H1 (cell line): ENCODE measurements around the gene MIPEP. TPM values are rescaled to one million over a fixed set of nuclear protein-coding genes. Genes with fewer than 3 reads are reported as not detected.

Experiments
- CTCF ChIA-PET: fragments of 300-600 bp; sonication (Branson Sonifier 250); formaldehyde crosslinking; loops from one replicate; lab custom pipeline; 2021; ENCODE audit not compliant: partially characterized antibody; lab: Charles Lee
- POLR2A ChIA-PET: fragments of 300-600 bp; sonication (Branson Sonifier 250); formaldehyde crosslinking; loops from one replicate; lab custom pipeline; 2021; ENCODE audit warnings: inconsistent platforms; ENCODE audit not compliant: partially characterized antibody; lab: Charles Lee
- DNase-seq, 2 experiments: peaks; one replicate each; pipeline versions ENCODE4 v3.0.0 to v3.0.0-alpha.2; 2010 to 2022; ENCODE audit warnings: low spot score in 2 of 2, low read depth in 1 of 2, mixed read lengths in 1 of 2
- FAIRE-seq: peaks from 2 replicates; lab custom pipeline; 2011; peaks lifted over from hg19 to GRCh38; lab: Jason Lieb, UNC
- H2AFZ ChIP-seq: 2 replicates; pipeline ENCODE4 v1.8.1; 2012; ENCODE audit warnings: low read length, inconsistent platforms
- H2AK5ac ChIP-seq: 2 replicates; pipeline ENCODE4 v1.6.1; 2013; ENCODE audit warnings: low read depth, low read length
- H2BK120ac ChIP-seq: replicated peaks from 2 replicates; pipeline ENCODE3; 2013; ENCODE audit warnings: low read depth, low read length, inconsistent platforms
- H2BK12ac ChIP-seq: 2 replicates; pipeline ENCODE4 v1.6.1; 2013; ENCODE audit warnings: low read depth, low read length
- H2BK15ac ChIP-seq: 2 replicates; pipeline ENCODE4 v1.6.1; 2013; ENCODE audit warnings: low read length
- H2BK20ac ChIP-seq: 2 replicates; pipeline ENCODE4 v1.6.1; 2013; ENCODE audit warnings: low read length
- H2BK5ac ChIP-seq: 2 replicates; pipeline ENCODE4 v1.6.1; 2013; ENCODE audit warnings: low read depth, low read length
- H3K14ac ChIP-seq: 2 replicates; pipeline ENCODE4 v1.6.1; 2013; ENCODE audit warnings: inconsistent platforms; ENCODE audit not compliant: insufficient read length
- H3K18ac ChIP-seq: 2 replicates; pipeline ENCODE4 v1.6.1; 2013; ENCODE audit warnings: low read length; ENCODE audit errors: extremely low read depth
- H3K23ac ChIP-seq: 2 replicates; pipeline ENCODE4 v1.6.1; 2013; ENCODE audit warnings: inconsistent platforms; ENCODE audit not compliant: insufficient read length
- H3K23me2 ChIP-seq: 2 replicates; pipeline ENCODE4 v1.6.1; 2013; ENCODE audit warnings: low read depth, low read length
- H3K27ac ChIP-seq: 2 replicates; pipeline ENCODE4 v1.6.1; 2011; ENCODE audit warnings: low read depth, low read length, inconsistent platforms
- H3K27me3 ChIP-seq, 4 experiments: replicated peaks in 1 of 4; 1 replicate in 1 of 4; 2 replicates in 3 of 4; pipeline versions ENCODE4 v1.6.1 to v1.8.1; 2011 to 2013; ENCODE audit warnings: low read length in 3 of 4, mild to moderate bottlenecking in 3 of 4, inconsistent platforms in 2 of 4, mixed read lengths in 2 of 4, moderate library complexity in 1 of 4; ENCODE audit not compliant: control insufficient read depth in 3 of 4, insufficient read depth in 3 of 4; ENCODE audit errors: extremely low read depth in 1 of 4
- H3K36me3 ChIP-seq, 4 experiments: 2 replicates each; pipeline versions ENCODE4 v1.6.1 to v1.8.1; 2011 to 2013; ENCODE audit warnings: mild to moderate bottlenecking in 4 of 4, low read length in 3 of 4, moderate library complexity in 2 of 4, control low read depth in 1 of 4, inconsistent platforms in 1 of 4; ENCODE audit not compliant: insufficient read depth in 4 of 4, control insufficient read depth in 2 of 4
- H3K4ac ChIP-seq: replicated peaks from 2 replicates; pipeline ENCODE3; 2013; ENCODE audit warnings: low read length, low read depth, mixed read lengths, inconsistent platforms; ENCODE audit not compliant: insufficient read length
- H3K4me1 ChIP-seq, 4 experiments: replicated peaks in 1 of 4; 1 replicate in 1 of 4; 2 replicates in 3 of 4; pipeline versions ENCODE4 v1.6.1 to v1.8.1; 2011 to 2013; ENCODE audit warnings: low read length in 3 of 4, inconsistent platforms in 2 of 4, mixed read lengths in 1 of 4; ENCODE audit not compliant: insufficient read depth in 4 of 4, control insufficient read depth in 3 of 4
- H3K4me2 ChIP-seq, 2 experiments: 2 replicates each; pipeline versions ENCODE4 v1.6.1 to v1.8.1; 2011 to 2013; ENCODE audit warnings: low read depth in 2 of 2, low read length in 2 of 2, control low read depth in 1 of 2, inconsistent platforms in 1 of 2, mild to moderate bottlenecking in 1 of 2; ENCODE audit not compliant: insufficient read depth in 1 of 2
- H3K4me3 ChIP-seq, 4 experiments: fragments of 200-600, 300-600 bp in 1 of 4; sonication (generic), shearing (Covaris generic), sonication (Bioruptor Twin) in 1 of 4; 2 replicates each; pipeline versions ENCODE4 v1.5.1 to v1.8.1; 2011 to 2016; ENCODE audit warnings: low read length in 4 of 4, low read depth in 3 of 4, control low read depth in 2 of 4, inconsistent platforms in 2 of 4, mild to moderate bottlenecking in 2 of 4, mixed read lengths in 1 of 4, moderate library complexity in 1 of 4; ENCODE audit not compliant: insufficient read depth in 2 of 4; ENCODE audit errors: extremely low read depth in 1 of 4
- H3K56ac ChIP-seq: replicated peaks from 2 replicates; pipeline ENCODE3; 2013; ENCODE audit warnings: low read depth, mild to moderate bottlenecking, mixed read lengths, low read length, inconsistent platforms; ENCODE audit not compliant: insufficient read length
- H3K79me1 ChIP-seq: 2 replicates; pipeline ENCODE4 v1.6.1; 2013; ENCODE audit warnings: low read depth, low read length, control low read depth
- H3K79me2 ChIP-seq, 2 experiments: 2 replicates each; pipeline versions ENCODE4 v1.6.1 to v1.8.1; 2012 to 2013; ENCODE audit warnings: low read length in 2 of 2, mild to moderate bottlenecking in 2 of 2, inconsistent platforms in 1 of 2; ENCODE audit not compliant: insufficient read depth in 2 of 2, control insufficient read depth in 1 of 2
- H3K9ac ChIP-seq, 4 experiments: replicated peaks in 1 of 4; 1 replicate in 1 of 4; 2 replicates in 3 of 4; pipeline versions ENCODE4 v1.6.1 to v1.8.1; 2011 to 2013; ENCODE audit warnings: low read depth in 3 of 4, low read length in 3 of 4, control low read depth in 2 of 4, mild to moderate bottlenecking in 2 of 4, moderate library complexity in 2 of 4, inconsistent platforms in 1 of 4; ENCODE audit errors: extremely low read depth in 1 of 4
- H3K9me3 ChIP-seq, 2 experiments: 2 replicates each; pipeline versions ENCODE4 v1.6.1 to v1.8.1; 2012 to 2013; ENCODE audit warnings: mild to moderate bottlenecking in 2 of 2, moderate library complexity in 2 of 2, control low read depth in 1 of 2, inconsistent platforms in 1 of 2, low read depth in 1 of 2, low read length in 1 of 2, mixed read lengths in 1 of 2; ENCODE audit not compliant: insufficient read depth in 2 of 2
- H4K20me1 ChIP-seq, 2 experiments: replicated peaks in 1 of 2; 2 replicates each; pipeline versions ENCODE3 to v1.8.1; 2011 to 2013; ENCODE audit warnings: inconsistent platforms in 2 of 2, low read length in 2 of 2, mild to moderate bottlenecking in 1 of 2; ENCODE audit not compliant: insufficient read depth in 2 of 2, control insufficient read depth in 1 of 2
- H4K5ac ChIP-seq: 2 replicates; pipeline ENCODE4 v1.6.1; 2013; ENCODE audit warnings: low read length, low read depth, mixed read lengths, inconsistent platforms; ENCODE audit not compliant: insufficient read length
- H4K8ac ChIP-seq: 2 replicates; pipeline ENCODE4 v1.8.0; 2013; ENCODE audit warnings: mild to moderate bottlenecking, moderate library complexity, low read length, inconsistent platforms; ENCODE audit not compliant: insufficient read depth; ENCODE audit errors: extremely low read depth
- H4K91ac ChIP-seq: replicated peaks from 2 replicates; pipeline ENCODE3; 2013; ENCODE audit warnings: low read length, mixed read lengths, inconsistent platforms; ENCODE audit not compliant: insufficient read length
- CBX8 ChIP-seq: fragments of 300-800, 300-1000 bp; sonication (generic); IDR thresholded peaks from 2 replicates; pipeline ENCODE4 v1.7.1; 2016; ENCODE audit warnings: low read depth, low read length, borderline replicate concordance
- E2F6 ChIP-seq: IDR thresholded peaks from 2 replicates; pipeline ENCODE4 v1.6.1; 2012; ENCODE audit warnings: inconsistent platforms
- GTF2F1 ChIP-seq: IDR thresholded peaks from 2 replicates; pipeline ENCODE4 v1.6.1; 2012; ENCODE audit warnings: low read depth, low read length, improper control_type of control experiment, borderline replicate concordance
- NANOG ChIP-seq: IDR thresholded peaks from 2 replicates; pipeline ENCODE4 v1.6.1; 2011; ENCODE audit warnings: low read length, low read depth, mild to moderate bottlenecking, inconsistent platforms; ENCODE audit not compliant: insufficient read depth, poor library complexity, severe bottlenecking
- NRF1 ChIP-seq: IDR thresholded peaks from 2 replicates; pipeline ENCODE4 v1.6.1; 2011; ENCODE audit warnings: mild to moderate bottlenecking, low read depth, low read length, improper control_type of control experiment
- RBBP5 ChIP-seq: IDR thresholded peaks from 2 replicates; pipeline ENCODE4 v1.7.1; 2012; ENCODE audit warnings: low read depth, mild to moderate bottlenecking, inconsistent platforms, low read length, moderate library complexity, borderline replicate concordance
- SP4 ChIP-seq: IDR thresholded peaks from 2 replicates; pipeline ENCODE4 v1.6.1; 2012; ENCODE audit warnings: low read length, inconsistent platforms
- TCF12 ChIP-seq: IDR thresholded peaks from 2 replicates; pipeline ENCODE4 v1.6.1; 2011; ENCODE audit warnings: low read depth, mild to moderate bottlenecking, low read length
- TEAD4 ChIP-seq: IDR thresholded peaks from 2 replicates; pipeline ENCODE4 v1.6.1; 2012; ENCODE audit warnings: low read depth, low read length, inconsistent platforms, mixed read lengths
- WGBS, 2 experiments: shearing (Covaris generic) in 1 of 2; methylation state at CpG; one replicate each; pipeline versions ENCODE4 v1.1.6 to v1.1.7; 2013 to 2015; ENCODE audit warnings: low lambda C conversion rate in 2 of 2, mixed read lengths in 2 of 2, inconsistent platforms in 1 of 2, low coverage in 1 of 2, missing lambda C conversion rate in 1 of 2; ENCODE audit not compliant: insufficient replicate concordance in 2 of 2, insufficient coverage in 1 of 2, insufficient read length in 1 of 2; ENCODE audit errors: extremely low coverage in 1 of 2, missing lambda C conversion rate in 1 of 2; 5-methylcytosine and 5-hydroxymethylcytosine counted together
- polyA plus RNA-seq, 7 experiments: library from polyadenylated mRNA; depleted of rRNA in 3 of 7; stranded (reverse) in 5 of 7; unstranded in 2 of 7; fragments of >200 nt in 5 of 7; fragments of 200-250 nt in 2 of 7; gene quantifications; 1 replicate in 5 of 7; 2 replicates in 1 of 7; 4 replicates in 1 of 7; pipeline versions ENCODE4 v1.2.1 to v1.2.3, GENCODE V29; 2011 to 2013; ENCODE audit warnings: missing spikeins in 2 of 7, mixed read lengths in 2 of 7
- total RNA-seq: library from RNA; stranded (reverse); fragmentation: NEBNext Ultra II Directional; extraction: Animal tissue kit (Norgen Biotek cat#: 25700); gene quantifications from 2 replicates; pipeline ENCODE4 v1.2.1, GENCODE V29; 2021
- TF ChIP-seq, protein P1 (sequence below), 3 experiments: IDR thresholded peaks; 1 replicate in 2 of 3; 2 replicates in 1 of 3; pipeline versions ENCODE4 v1.5.1 to v1.6.1; 2011; ENCODE audit warnings: low read length in 3 of 3, mild to moderate bottlenecking in 3 of 3, inconsistent platforms in 2 of 3, low read depth in 1 of 3, moderate library complexity in 1 of 3; ENCODE audit not compliant: insufficient read depth in 1 of 3; ENCODE audit errors: control extremely low read depth in 1 of 3

Gene MIPEP
- total and polyA plus RNA-seq, 2 of the 8 experiments (the other 6 are each of a cell fraction or from before 2014, with no cell fraction given) = 24.0 to 24.2 TPM

DNA sequence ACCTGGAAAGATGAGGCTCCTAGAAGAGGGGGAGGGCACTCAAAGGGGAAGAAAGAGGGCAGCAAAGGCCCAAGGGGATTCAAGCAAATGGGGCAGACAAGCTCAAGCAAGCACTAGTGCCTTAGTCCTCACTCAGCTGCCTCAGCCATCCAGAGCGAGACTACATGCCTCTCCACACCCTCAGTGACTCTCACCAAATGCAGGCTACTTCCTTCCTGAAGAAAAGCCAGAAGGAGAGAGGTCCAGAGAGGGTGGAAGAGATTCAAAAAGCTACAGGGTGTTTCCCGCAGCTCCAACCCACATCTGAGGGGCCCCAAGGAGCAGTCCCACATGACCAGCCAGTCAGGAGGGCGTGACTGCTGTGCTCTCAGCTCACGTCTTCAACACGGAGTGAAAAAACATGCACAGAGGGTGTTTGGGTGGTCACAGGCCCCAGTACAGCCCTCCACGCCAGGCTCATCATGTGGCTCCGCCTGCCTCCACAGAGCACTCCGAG, 40.5 kb downstream of the MIPEP start:
- POLR2A ChIA-PET = interaction anchor here (0.8 kb wide), 1 partner anchor 10 kb away, joined by 3 read pairs; no protein-coding TSS in a partner anchor
- Histone ChIP-seq H2AFZ (no peak overlapping the region), H3K79me2 (no peaks in the 10 kb centered on the region), H4K5ac (no peak overlapping the region), H2BK12ac (no peak overlapping the region), H2BK5ac (no peak overlapping the region), H2BK20ac (no peak overlapping the region), H4K91ac (no peak overlapping the region), H2BK15ac (no peak overlapping the region), H3K4me1 (peaks cover 0 to 1% (median 0%) of the 10 kb centered on the region in 4 experiments; a peak in 1 of 7 replicates), H3K9me3 (no peaks in the 10 kb centered on the region), H3K4ac (no peak overlapping the region), H2AK5ac (no peak overlapping the region), H3K56ac (no peak overlapping the region), H3K18ac (no peak overlapping the region), H3K79me1 (no peaks in the 10 kb centered on the region), H3K23ac (no peak overlapping the region), H3K27ac (no peak overlapping the region), H3K36me3 (no peaks in the 10 kb centered on the region), H4K20me1 (no peaks in the 10 kb centered on the region), H3K9ac (no peak overlapping the region), H3K4me3 (no peak overlapping the region), H3K4me2 (no peak overlapping the region), H3K14ac (no peak overlapping the region), H3K23me2 (no peaks in the 10 kb centered on the region), H2BK120ac (no peak overlapping the region), H4K8ac (peak overlapping the region; percentile 45; the same call in 1 of the 2 replicates), H3K27me3 (no peaks in the 10 kb centered on the region)
- CTCF ChIA-PET = interaction anchor here (1.0 to 1.2 kb wide), 3 partner anchors 24 to 381 kb away, joined by 3 to 5 read pairs (median 3); no protein-coding TSS in a partner anchor
- TF ChIP-seq TCF12 (no peak), CBX8 (no peak), TEAD4 (no peak), NRF1 (no peak), SP4 (no peak), GTF2F1 (no peak), RBBP5 (no peak), NANOG (no peak), E2F6 (no peak)
- TF ChIP-seq, protein P1, sequence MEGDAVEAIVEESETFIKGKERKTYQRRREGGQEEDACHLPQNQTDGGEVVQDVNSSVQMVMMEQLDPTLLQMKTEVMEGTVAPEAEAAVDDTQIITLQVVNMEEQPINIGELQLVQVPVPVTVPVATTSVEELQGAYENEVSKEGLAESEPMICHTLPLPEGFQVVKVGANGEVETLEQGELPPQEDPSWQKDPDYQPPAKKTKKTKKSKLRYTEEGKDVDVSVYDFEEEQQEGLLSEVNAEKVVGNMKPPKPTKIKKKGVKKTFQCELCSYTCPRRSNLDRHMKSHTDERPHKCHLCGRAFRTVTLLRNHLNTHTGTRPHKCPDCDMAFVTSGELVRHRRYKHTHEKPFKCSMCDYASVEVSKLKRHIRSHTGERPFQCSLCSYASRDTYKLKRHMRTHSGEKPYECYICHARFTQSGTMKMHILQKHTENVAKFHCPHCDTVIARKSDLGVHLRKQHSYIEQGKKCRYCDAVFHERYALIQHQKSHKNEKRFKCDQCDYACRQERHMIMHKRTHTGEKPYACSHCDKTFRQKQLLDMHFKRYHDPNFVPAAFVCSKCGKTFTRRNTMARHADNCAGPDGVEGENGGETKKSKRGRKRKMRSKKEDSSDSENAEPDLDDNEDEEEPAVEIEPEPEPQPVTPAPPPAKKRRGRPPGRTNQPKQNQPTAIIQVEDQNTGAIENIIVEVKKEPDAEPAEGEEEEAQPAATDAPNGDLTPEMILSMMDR (IDR thresholded peaks at IDR 0.05; ENCODE audit: control extremely low read depth in 1 of 3, insufficient read depth in 1 of 3, low read depth in 1 of 3, low read length in 3 of 3) = no peak
- DNase-seq = no peak
- FAIRE-seq = no peak
- WGBS, 2 experiments = 94% methylated on average over 8 of the region's 8 CpGs; no CpG with 5 or more reads in 1 of the 2 experiments
